Peyer's patch (tissue), 4 donors: ENCODE measurements around the gene SMG1. TPM values are rescaled to one million over a fixed set of nuclear protein-coding genes. Genes with fewer than 3 reads are reported as not detected.

Experiments
- DNase-seq, 3 donors: peaks; one replicate each; pipeline ENCODE4 v3.0.0-alpha.2; 2017 to 2019
- H3K27ac ChIP-seq, 4 donors: fragments of 200-600 bp; sonication (generic); one replicate each; pipeline ENCODE4 v1.5.1; 2016 to 2019
- H3K27me3 ChIP-seq, 2 donors: fragments of 200-600 bp; sonication (generic); one replicate each; pipeline ENCODE4 v1.5.1; 2019
- H3K36me3 ChIP-seq, 3 donors: fragments of 200-600 bp; sonication (generic); one replicate each; pipeline ENCODE4 v1.5.1; 2016 to 2019
- H3K4me1 ChIP-seq, 4 donors: fragments of 200-600 bp; sonication (generic); one replicate each; pipeline ENCODE4 v1.5.1; 2016 to 2019
- H3K4me3 ChIP-seq, 4 donors: fragments of 200-600 bp; sonication (generic); 1 replicate in 3 of 4; 2 replicates in 1 of 4; pipeline ENCODE4 v1.5.1; 2016 to 2019; ENCODE audit warnings: mild to moderate bottlenecking in 1 of 4
- H3K9me3 ChIP-seq, 4 donors: fragments of 200-600 bp; sonication (generic); one replicate each; pipeline ENCODE4 v1.5.1; 2016 to 2019; ENCODE audit warnings: mild to moderate bottlenecking in 1 of 4
- POLR2A ChIP-seq, 2 donors: fragments of 450-650 bp; IDR thresholded peaks; one replicate each; pipeline ENCODE4 v1.5.1; 2017; ENCODE audit warnings: antibody characterized with exemption in 2 of 2, mild to moderate bottlenecking in 2 of 2, moderate library complexity in 2 of 2
- total RNA-seq, 4 donors: library from RNA; depleted of rRNA; stranded (reverse); fragments of >200 nt; gene quantifications; one replicate each; pipeline ENCODE4 v1.1.0, GENCODE V29; 2016
- TF ChIP-seq, protein P1 (sequence below), 6 experiments: fragments of 450-650 bp in 4 of 6; fragments of 200-600 bp in 2 of 6; sonication (generic) in 1 of 6; IDR thresholded peaks; one replicate each; pipeline ENCODE4 v1.5.1; 2017 to 2019; ENCODE audit warnings: antibody characterized with exemption in 6 of 6, mild to moderate bottlenecking in 3 of 6, moderate library complexity in 1 of 6

The SMG1 gene
- total RNA-seq, 4 donors from 2014 or later, result 129 to 157 (median 137) TPM

GRCh38 chr16:18948372-18949020, 22.3 kb upstream of the SMG1 start:
- Histone ChIP-seq H3K4me1 (peaks cover 0 to 3% (median 0%) of the 10 kb centered on the region in 4 donors), H3K4me3 (no peak overlapping the region), H3K27me3 (no peaks in the 10 kb centered on the region), H3K9me3 (no peaks in the 10 kb centered on the region), H3K27ac (no peak overlapping the region), H3K36me3 (no peaks in the 10 kb centered on the region)
- TF ChIP-seq, protein P1, sequence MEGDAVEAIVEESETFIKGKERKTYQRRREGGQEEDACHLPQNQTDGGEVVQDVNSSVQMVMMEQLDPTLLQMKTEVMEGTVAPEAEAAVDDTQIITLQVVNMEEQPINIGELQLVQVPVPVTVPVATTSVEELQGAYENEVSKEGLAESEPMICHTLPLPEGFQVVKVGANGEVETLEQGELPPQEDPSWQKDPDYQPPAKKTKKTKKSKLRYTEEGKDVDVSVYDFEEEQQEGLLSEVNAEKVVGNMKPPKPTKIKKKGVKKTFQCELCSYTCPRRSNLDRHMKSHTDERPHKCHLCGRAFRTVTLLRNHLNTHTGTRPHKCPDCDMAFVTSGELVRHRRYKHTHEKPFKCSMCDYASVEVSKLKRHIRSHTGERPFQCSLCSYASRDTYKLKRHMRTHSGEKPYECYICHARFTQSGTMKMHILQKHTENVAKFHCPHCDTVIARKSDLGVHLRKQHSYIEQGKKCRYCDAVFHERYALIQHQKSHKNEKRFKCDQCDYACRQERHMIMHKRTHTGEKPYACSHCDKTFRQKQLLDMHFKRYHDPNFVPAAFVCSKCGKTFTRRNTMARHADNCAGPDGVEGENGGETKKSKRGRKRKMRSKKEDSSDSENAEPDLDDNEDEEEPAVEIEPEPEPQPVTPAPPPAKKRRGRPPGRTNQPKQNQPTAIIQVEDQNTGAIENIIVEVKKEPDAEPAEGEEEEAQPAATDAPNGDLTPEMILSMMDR (IDR thresholded peaks at IDR 0.05), result no peak
- no peak for TF ChIP-seq POLR2A (IDR thresholded peaks at IDR 0.05)
- no peak for DNase-seq

GRCh38 chr16:18945233-18945632, 19.0 kb upstream of the SMG1 start:
- no peaks in the 10 kb centered on the region for H3K36me3 ChIP-seq
- no peak overlapping the region for H3K27ac ChIP-seq

DNA sequence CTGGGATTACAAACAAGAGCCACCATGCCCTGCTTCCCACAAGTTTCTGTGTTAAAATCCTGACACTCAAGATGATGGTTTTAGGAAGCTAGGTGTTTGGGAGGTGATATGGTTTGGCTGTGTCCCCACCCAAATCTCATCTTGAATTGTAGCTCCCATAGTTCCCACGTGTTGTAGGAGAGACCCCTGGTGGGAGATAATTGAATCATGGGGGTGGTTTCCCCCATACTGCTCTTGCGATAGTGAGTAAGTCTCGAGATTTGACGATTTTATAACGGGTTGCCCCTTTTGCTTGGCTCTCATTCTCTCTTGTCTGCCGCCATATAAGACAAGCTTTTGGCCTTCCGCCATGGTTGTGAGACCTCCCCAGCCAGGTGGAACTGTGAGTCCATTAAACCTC, 17.2 kb upstream of the SMG1 start:
- TF ChIP-seq, protein P1 (IDR thresholded peaks at IDR 0.05), result no peak
- TF ChIP-seq POLR2A (IDR thresholded peaks at IDR 0.05), result no peak
- Histone ChIP-seq H3K4me3 (no peak overlapping the region), H3K27ac (no peak overlapping the region), H3K27me3 (no peaks in the 10 kb centered on the region), H3K4me1 (peaks cover 0 to 3% (median 0%) of the 10 kb centered on the region in 4 donors), H3K9me3 (no peaks in the 10 kb centered on the region), H3K36me3 (no peaks in the 10 kb centered on the region)
- peak in 1 of 3 donors; percentile 1 for DNase-seq

More at GRCh38 chr16:18945233-18945632, 19.0 kb upstream of the SMG1 start:
- H3K9me3 ChIP-seq, result no peaks in the 10 kb centered on the region
- H3K27me3 ChIP-seq, result no peaks in the 10 kb centered on the region
- peak in 1 of 3 donors; percentile 17 for DNase-seq
- no peak overlapping the region for H3K4me3 ChIP-seq
- H3K4me1 ChIP-seq, result peaks cover 0 to 3% (median 0%) of the 10 kb centered on the region in 4 donors
- no peak for TF ChIP-seq POLR2A (IDR thresholded peaks at IDR 0.05)
- TF ChIP-seq, protein P1 (IDR thresholded peaks at IDR 0.05), result no peak

- peaks cover 0 to 3% (median 0%) of the 10 kb centered on the region in 4 donors for H3K4me1 ChIP-seq
- peak in 1 of 3 donors; percentile 14 for DNase-seq
- no peaks in the 10 kb centered on the region for H3K36me3 ChIP-seq
- H3K27me3 ChIP-seq, result no peaks in the 10 kb centered on the region
- H3K27ac ChIP-seq, result no peak overlapping the region
- no peak overlapping the region for H3K4me3 ChIP-seq
- TF ChIP-seq, protein P1 (IDR thresholded peaks at IDR 0.05), result no peak
- TF ChIP-seq POLR2A (IDR thresholded peaks at IDR 0.05), result no peak
- H3K9me3 ChIP-seq, result no peaks in the 10 kb centered on the region
Observed at GRCh38 chr16:18942061-18942460, 15.9 kb upstream of the SMG1 start.

GRCh38 chr16:18941471-18941870, 15.3 kb upstream of the SMG1 start:
- Histone ChIP-seq H3K36me3 (no peaks in the 10 kb centered on the region), H3K9me3 (no peaks in the 10 kb centered on the region), H3K27ac (no peak overlapping the region), H3K27me3 (no peaks in the 10 kb centered on the region), H3K4me1 (peaks cover 0 to 3% (median under 1%) of the 10 kb centered on the region in 4 donors), H3K4me3 (no peak overlapping the region)
- TF ChIP-seq POLR2A (IDR thresholded peaks at IDR 0.05), result no peak
- TF ChIP-seq, protein P1 (IDR thresholded peaks at IDR 0.05), result no peak
- no peak for DNase-seq
